ENCODE data around the gene PTPRF.

- TF ChIP-seq CTCF (IDR thresholded peaks at IDR 0.05; ENCODE audit: poor library complexity) = no peak
- no peak for TF ChIP-seq EZH2 (IDR thresholded peaks at IDR 0.05; ENCODE audit: borderline replicate concordance)
Measured at GRCh38 chr1:43644558-43644957, 113.9 kb downstream of the PTPRF start.

All from hepatocyte (in vitro differentiated cells).